SK-N-MC (cell line): ENCODE data around the gene PCED1A.

Source experiments
- DNase-seq: peaks from one replicate; pipeline ENCODE4 v3.0.0-alpha.2; 2011; ENCODE audit warnings: low read depth, low spot score
- H3K27ac ChIP-seq: fragments of 200-600 bp; sonication (generic); 2 replicates; pipeline ENCODE4 v1.5.1; 2016; ENCODE audit warnings: mixed run types
- H3K36me3 ChIP-seq: fragments of 200-600 bp; sonication (generic); 2 replicates; pipeline ENCODE4 v1.6.1; 2017; ENCODE audit warnings: antibody characterized with exemption, low read length, mixed read lengths; ENCODE audit not compliant: insufficient read depth
- H3K4me3 ChIP-seq: fragments of 200-600 bp; sonication (generic); 2 replicates; pipeline ENCODE4 v1.5.1; 2016
- H3K9ac ChIP-seq: fragments of 200-600 bp; sonication (generic); 2 replicates; pipeline ENCODE4 v1.8.0; 2017; ENCODE audit warnings: mixed run types, mixed read lengths; ENCODE audit not compliant: insufficient read length
- H3K9me3 ChIP-seq: fragments of 200-600 bp; sonication (generic); 2 replicates; pipeline ENCODE4 v1.6.1; 2017; ENCODE audit warnings: low read depth, mild to moderate bottlenecking, antibody characterized with exemption, low read length, moderate library complexity, mixed read lengths
- EZH2 ChIP-seq: fragments of 200-600 bp; sonication (generic); IDR thresholded peaks from one replicate; pipeline ENCODE4 v1.6.1; 2017; ENCODE audit warnings: antibody characterized with exemption
- FOXP2 ChIP-seq: optimal IDR thresholded peaks from 2 replicates; pipeline ENCODE3; 2011; ENCODE audit warnings: mild to moderate bottlenecking, moderate library complexity; ENCODE audit not compliant: insufficient read depth; ENCODE audit errors: extremely low read length, control extremely low read depth
- POLR2AphosphoS5 ChIP-seq: IDR thresholded peaks from 2 replicates; pipeline ENCODE4 v1.6.1; 2012; ENCODE audit warnings: mild to moderate bottlenecking, low read depth, low read length, borderline replicate concordance

PCED1A gene

GRCh38 chr20:2793471-2793870, 47.0 kb downstream of the PCED1A start:
- Histone ChIP-seq H3K27ac (no peak overlapping the region), H3K4me3 (no peak overlapping the region), H3K9me3 (no peaks in the 10 kb centered on the region), H3K36me3 (peaks cover 8% of the 10 kb centered on the region; the same call in 1 of the 2 replicates), H3K9ac (no peak overlapping the region)
- TF ChIP-seq EZH2 (no peak), POLR2AphosphoS5 (no peak), FOXP2 (no peak)
- DNase-seq, result no peak
